Prostate gland (tissue), 2 donors: Measurements from ENCODE around the gene STAT2. TPM values are rescaled to one million over a fixed set of nuclear protein-coding genes. Genes with fewer than 3 reads are reported as not detected.

Experiments
- DNase-seq: peaks from one replicate; pipeline ENCODE4 v3.0.0-alpha.2; 2019; ENCODE audit warnings: low spot score
- H3K27ac ChIP-seq, 2 donors: fragments of 200-600 bp; sonication (generic); 2 replicates each; pipeline ENCODE4 v1.5.1; 2017 to 2019
- H3K27me3 ChIP-seq: fragments of 200-600 bp; sonication (generic); replicated peaks from 2 replicates; pipeline ENCODE4 v1.5.1; 2019; ENCODE audit not compliant: insufficient read depth
- H3K36me3 ChIP-seq, 2 donors: fragments of 200-600 bp; sonication (generic); 1 replicate in 1 of 2; 2 replicates in 1 of 2; pipeline versions ENCODE4 v1.5.1 to v1.8.1; 2017 to 2019
- H3K4me1 ChIP-seq: fragments of 200-600 bp; sonication (generic); replicated peaks from 2 replicates; pipeline ENCODE4 v1.5.1; 2019
- H3K4me3 ChIP-seq, 2 donors: fragments of 200-600 bp; sonication (generic); 2 replicates each; pipeline ENCODE4 v1.5.1; 2017 to 2019
- H3K9me3 ChIP-seq: fragments of 200-600 bp; sonication (generic); 2 replicates; pipeline ENCODE4 v1.5.1; 2017
- CTCF ChIP-seq, 4 experiments: fragments of 200-600 bp in 2 of 4; fragments of 450-650 bp in 2 of 4; sonication (generic) in 2 of 4; IDR thresholded peaks; 1 replicate in 3 of 4; 2 replicates in 1 of 4; pipeline ENCODE4 v1.5.1; 2016 to 2019; ENCODE audit warnings: antibody characterized with exemption in 4 of 4, mild to moderate bottlenecking in 2 of 4, moderate library complexity in 2 of 4
- POLR2A ChIP-seq: fragments of 450-650 bp; IDR thresholded peaks from one replicate; pipeline ENCODE4 v1.6.1; 2016; ENCODE audit warnings: antibody characterized with exemption, mild to moderate bottlenecking
- POLR2AphosphoS5 ChIP-seq: sonication (generic); formaldehyde crosslinking; IDR thresholded peaks from one replicate; pipeline ENCODE4 v1.6.1; 2017; ENCODE audit warnings: antibody characterized with exemption
- WGBS: methylation state at CpG from one replicate; pipeline ENCODE4 v1.1.5; 2018; 5-methylcytosine and 5-hydroxymethylcytosine counted together
- intact Hi-C: fragments of 100-400 bp; cut with DNase I; formaldehyde crosslinking; loops from one replicate; pipeline ENCODE4 v1.14.2; 2022
- total RNA-seq, 2 donors: library from RNA; depleted of rRNA; stranded (reverse); fragments of >200 nt; gene quantifications; one replicate each; pipeline ENCODE4 v1.1.0, GENCODE V29; 2016

STAT2 gene
- total RNA-seq, 2 donors from 2014 or later, result 99.8 to 128 TPM

GRCh38 chr12:56375598-56376434 lies 15.9 kb upstream of the STAT2 start:
- WGBS, result 80% methylated on average over 11 of the region's 11 CpGs
- no peak for DNase-seq
- Histone ChIP-seq H3K9me3 (no peaks in the 10 kb centered on the region), H3K27me3 (no peaks in the 10 kb centered on the region), H3K4me3 (no peak overlapping the region), H3K36me3 (no peaks in the 10 kb centered on the region), H3K4me1 (no peaks in the 10 kb centered on the region), H3K27ac (no peak overlapping the region)
- TF ChIP-seq POLR2AphosphoS5, result no peak
- TF ChIP-seq POLR2A, result no peak
- TF ChIP-seq CTCF (IDR thresholded peaks at IDR 0.05), result no peak
- intact Hi-C loops, result no loop called here

GRCh38 chr12:56374726-56375597 lies 15.1 kb upstream of the STAT2 start:
- 64% methylated on average over 7 of the region's 7 CpGs for WGBS
- Histone ChIP-seq H3K27me3 (no peaks in the 10 kb centered on the region), H3K9me3 (no peaks in the 10 kb centered on the region), H3K36me3 (no peaks in the 10 kb centered on the region), H3K27ac (no peak overlapping the region), H3K4me1 (no peaks in the 10 kb centered on the region), H3K4me3 (no peak overlapping the region)
- no peak for DNase-seq
- intact Hi-C loops, result no loop called here
- no peak for TF ChIP-seq POLR2A
- TF ChIP-seq CTCF (IDR thresholded peaks at IDR 0.05), result no peak
- TF ChIP-seq POLR2AphosphoS5, result no peak

GRCh38 chr12:56373515-56373914 lies 13.6 kb upstream of the STAT2 start:
- H3K36me3 ChIP-seq, result no peaks in the 10 kb centered on the region
- no peak for TF ChIP-seq CTCF (IDR thresholded peaks at IDR 0.05)
- TF ChIP-seq POLR2AphosphoS5, result no peak
- no peak for TF ChIP-seq POLR2A
- DNase-seq, result no peak
- no peak overlapping the region for H3K27ac ChIP-seq
- H3K9me3 ChIP-seq, result no peaks in the 10 kb centered on the region
- no peaks in the 10 kb centered on the region for H3K4me1 ChIP-seq
- H3K4me3 ChIP-seq, result no peak overlapping the region
- H3K27me3 ChIP-seq, result no peaks in the 10 kb centered on the region
- intact Hi-C loops, result no loop called here
- 97% methylated on average over 1 of the region's 1 CpG for WGBS

- no peak overlapping the region for H3K4me3 ChIP-seq
- TF ChIP-seq POLR2A (no peak), POLR2AphosphoS5 (no peak), CTCF (IDR thresholded peaks at IDR 0.05) (no peak)
- no peaks in the 10 kb centered on the region for H3K9me3 ChIP-seq
- H3K27ac ChIP-seq, result no peak overlapping the region
- H3K36me3 ChIP-seq, result no peaks in the 10 kb centered on the region
- WGBS, result 80% methylated on average over 3 of the region's 3 CpGs
- no peaks in the 10 kb centered on the region for H3K4me1 ChIP-seq
- no peaks in the 10 kb centered on the region for H3K27me3 ChIP-seq
- no peak for DNase-seq
- intact Hi-C loops, result no loop called here
Observed at GRCh38 chr12:56366948-56367347, 7.0 kb upstream of the STAT2 start.
